Left cardiac atrium (tissue), 4 donors: Measurements from ENCODE around the gene MBLAC1. TPM values are rescaled to one million over a fixed set of nuclear protein-coding genes. Genes with fewer than 3 reads are reported as not detected.
A peak's percentile ranks its signal among the peaks of the same experiment; 100 is the strongest.

ENCODE experiments used
- ATAC-seq, 2 donors: fragments of 200-7000 bp; cut with Tn5 transposase; one replicate each; pipeline ENCODE4 v1.9.1; 2020; ENCODE audit warnings: mild to moderate bottlenecking in 2 of 2, moderate library complexity in 2 of 2
- DNase-seq: peaks from one replicate; pipeline ENCODE4 v3.0.0-alpha.2; 2020
- intact Hi-C, 2 donors: fragments of 100-400 bp; cut with DNase I; formaldehyde crosslinking; loops; one replicate each; pipeline versions ENCODE4 v1.14.1 to v1.15.1; 2022 to 2023
- total RNA-seq, 2 donors: library from RNA; stranded (reverse); fragmentation: NEBNext Ultra II Directional; extraction: Animal tissue kit (Norgen Biotek cat#: 25700); gene quantifications; one replicate each; pipeline ENCODE4 v1.2.1, GENCODE V29; 2021
- donor health status: DM: no; HTN: yes; CAD: no.
- donor health status: DM: no; HTN: yes; CAD: no; lungs with severe emphysema.
- donor health status: DM: yes; HTN: yes; CAD: no.
- donor health status: Dilated cardiomyopathy.

Gene MBLAC1
- total RNA-seq, 2 donors from 2014 or later, result 2.7 TPM

GRCh38 chr7:100160067-100160466, 33.3 kb downstream of the MBLAC1 start:
- intact Hi-C loops, result no loop called here
- ATAC-seq (no peak), DNase-seq (no peak)

GRCh38 chr7:100163006-100163531, 36.3 kb downstream of the MBLAC1 start:
- DNase-seq (no peak), ATAC-seq (no peak)
- intact Hi-C loops, result no loop called here

GRCh38 chr7:100163871-100164270, 37.1 kb downstream of the MBLAC1 start:
- intact Hi-C loops, result no loop called here
- DNase-seq (no peak), ATAC-seq (no peak)

- no peak for DNase-seq
- ATAC-seq, result no peak
- intact Hi-C loops, result no loop called here
These were observed 39.7 kb downstream of the MBLAC1 start for GRCh38 chr7:100166317-100166940.

GRCh38 chr7:100166970-100167911, 40.5 kb downstream of the MBLAC1 start:
- DNase-seq, result no peak
- ATAC-seq, result peak in 1 of 2 donors; percentile 4
- intact Hi-C loops, result no loop called here

GRCh38 chr7:100167912-100168323, 41.2 kb downstream of the MBLAC1 start:
- ATAC-seq, result peak; percentile 11 to 32
- intact Hi-C loops, result no loop called here
- no peak for DNase-seq

- no peak for DNase-seq
- ATAC-seq, result no peak
- intact Hi-C loops, result no loop called here
These were observed 42.5 kb downstream of the MBLAC1 start for GRCh38 chr7:100169147-100169850.

- ATAC-seq, result no peak
- DNase-seq, result no peak
These were observed 43.5 kb downstream of the MBLAC1 start for GRCh38 chr7:100170101-100170897.

GRCh38 chr7:100171087-100171681, 44.4 kb downstream of the MBLAC1 start:
- ATAC-seq (peak; percentile 12 to 33), DNase-seq (no peak)
- intact Hi-C loops, result no loop called here

More at GRCh38 chr7:100170101-100170897, 43.5 kb downstream of the MBLAC1 start:
- intact Hi-C loops, result no loop called here

GRCh38 chr7:100171840-100172239, 45.1 kb downstream of the MBLAC1 start:
- DNase-seq (no peak), ATAC-seq (no peak)
- intact Hi-C loops, result no loop called here

- intact Hi-C loops, result no loop called here
- ATAC-seq, result no peak
- no peak for DNase-seq
These were observed 47.2 kb downstream of the MBLAC1 start for GRCh38 chr7:100173806-100174495.

GRCh38 chr7:100174582-100174981, 47.8 kb downstream of the MBLAC1 start:
- no peak for ATAC-seq
- DNase-seq, result no peak
- intact Hi-C loops, result no loop called here

GRCh38 chr7:100175296-100175935, 48.6 kb downstream of the MBLAC1 start:
- no peak for DNase-seq
- intact Hi-C loops, result no loop called here
- ATAC-seq, result no peak

- intact Hi-C loops, result no loop called here
- DNase-seq (no peak), ATAC-seq (no peak)
These were observed 49.6 kb downstream of the MBLAC1 start for GRCh38 chr7:100176096-100177044.

GRCh38 chr7:100177045-100178001, 50.6 kb downstream of the MBLAC1 start, which contains the start of the genes GPC2 and STAG3:
TSS of gene GPC2 (minus strand) at chr7:100177381. CDS start at chr7:100177199, 182 bp downstream.
TSS of gene STAG3 (plus strand) at chr7:100177918. CDS start at chr7:100180557, 2,639 bp downstream.
- peak; percentile 97 for ATAC-seq
- intact Hi-C loops, result no loop called here

More at GRCh38 chr7:100177045-100178001, 50.6 kb downstream of the MBLAC1 start, which contains the start of the genes GPC2 and STAG3:
- DNase-seq, result peak; percentile 96
